ENCODE data around the gene C22orf15. TPM values are rescaled to one million over a fixed set of nuclear protein-coding genes. Genes with fewer than 3 reads are reported as not detected.
A peak's percentile ranks its signal among the peaks of the same experiment; 100 is the strongest.
"Not testable (repeated sequence)": the region's sequence is repeated elsewhere in the genome, so short reads cannot be mapped to it uniquely, and the experiment has no call there.

C22orf15 gene
- total and polyA plus RNA-seq, 4 donors, result 3.0 to 18.7 (median 10.4) TPM

GRCh38 chr22:23720855-23721254 lies 41.9 kb upstream of the C22orf15 start:
- Histone ChIP-seq H3K9ac (ENCODE audit: insufficient read depth in 1 of 2, low read length in 2 of 2) (no peak overlapping the region), H3K36me3 (ENCODE audit: control insufficient read depth in 4 of 4, insufficient read depth in 4 of 4, low read length in 4 of 4) (no peaks in the 10 kb centered on the region), H3K27me3 (ENCODE audit: control insufficient read depth in 3 of 3, insufficient read depth in 3 of 3, low read length in 2 of 3) (no peaks in the 10 kb centered on the region), H3K4me3 (no peak overlapping the region), H3K4me1 (ENCODE audit: control insufficient read depth in 5 of 5, insufficient read depth in 5 of 5, low read length in 5 of 5) (peaks cover 0 to 12% (median 0%) of the 10 kb centered on the region in 5 donors), H3K9me3 (ENCODE audit: control insufficient read depth in 4 of 4, insufficient read depth in 3 of 4, low read length in 3 of 4) (no peaks in the 10 kb centered on the region), H3K27ac (ENCODE audit: low read depth in 1 of 2, low read length in 1 of 2) (no peak overlapping the region)
- WGBS, 2 donors, result 69 to 75% methylated on average over 6 of the region's 6 CpGs
- DNase-seq, result no peak
- no peak for TF ChIP-seq CTCF (IDR thresholded peaks at IDR 0.05; ENCODE audit: control extremely low read depth, extremely low read depth)
- ATAC-seq (ENCODE audit: insufficient read depth, low FRiP score), result no peak

GRCh38 chr22:23722160-23722559 lies 40.6 kb upstream of the C22orf15 start:
- ATAC-seq (ENCODE audit: insufficient read depth, low FRiP score) (no peak), DNase-seq (no peak)
- Histone ChIP-seq H3K36me3 (ENCODE audit: control insufficient read depth in 4 of 4, insufficient read depth in 4 of 4, low read length in 4 of 4) (no peaks in the 10 kb centered on the region), H3K4me3 (no peak overlapping the region), H3K27me3 (ENCODE audit: control insufficient read depth in 3 of 3, insufficient read depth in 3 of 3, low read length in 2 of 3) (no peaks in the 10 kb centered on the region), H3K9me3 (ENCODE audit: control insufficient read depth in 4 of 4, insufficient read depth in 3 of 4, low read length in 3 of 4) (no peaks in the 10 kb centered on the region), H3K27ac (ENCODE audit: low read depth in 1 of 2, low read length in 1 of 2) (no peak overlapping the region), H3K4me1 (ENCODE audit: control insufficient read depth in 5 of 5, insufficient read depth in 5 of 5, low read length in 5 of 5) (peaks cover 0 to 3% (median 0%) of the 10 kb centered on the region in 5 donors), H3K9ac (ENCODE audit: insufficient read depth in 1 of 2, low read length in 2 of 2) (no peak overlapping the region)
- WGBS, 2 donors, result 80 to 81% methylated on average over 4 of the region's 4 CpGs
- TF ChIP-seq CTCF (IDR thresholded peaks at IDR 0.05; ENCODE audit: control extremely low read depth, extremely low read depth), result no peak

GRCh38 chr22:23722724-23723123 lies 40.1 kb upstream of the C22orf15 start:
- Histone ChIP-seq H3K4me1 (ENCODE audit: control insufficient read depth in 5 of 5, insufficient read depth in 5 of 5, low read length in 5 of 5) (no peaks in the 10 kb centered on the region), H3K4me3 (no peak overlapping the region), H3K27ac (ENCODE audit: low read depth in 1 of 2, low read length in 1 of 2) (peak overlapping the region in 1 of 2 donors; percentile 59), H3K9ac (ENCODE audit: insufficient read depth in 1 of 2, low read length in 2 of 2) (no peak overlapping the region), H3K27me3 (ENCODE audit: control insufficient read depth in 3 of 3, insufficient read depth in 3 of 3, low read length in 2 of 3) (no peaks in the 10 kb centered on the region), H3K36me3 (ENCODE audit: control insufficient read depth in 4 of 4, insufficient read depth in 4 of 4, low read length in 4 of 4) (no peaks in the 10 kb centered on the region), H3K9me3 (ENCODE audit: control insufficient read depth in 4 of 4, insufficient read depth in 3 of 4, low read length in 3 of 4) (no peaks in the 10 kb centered on the region)
- TF ChIP-seq CTCF (IDR thresholded peaks at IDR 0.05; ENCODE audit: control extremely low read depth, extremely low read depth), result no peak
- WGBS, 2 donors, result 73 to 77% methylated on average over 2 of the region's 2 CpGs
- ATAC-seq (ENCODE audit: insufficient read depth, low FRiP score), result no peak
- DNase-seq, result no peak

GRCh38 chr22:23728108-23728507 lies 34.7 kb upstream of the C22orf15 start:
- not testable (repeated sequence) for H3K9me3 ChIP-seq (ENCODE audit: control insufficient read depth in 4 of 4, insufficient read depth in 3 of 4, low read length in 3 of 4); H3K4me3 ChIP-seq; ATAC-seq (ENCODE audit: insufficient read depth, low FRiP score); H3K27ac ChIP-seq (ENCODE audit: low read depth in 1 of 2, low read length in 1 of 2); DNase-seq; H3K4me1 ChIP-seq (ENCODE audit: control insufficient read depth in 5 of 5, insufficient read depth in 5 of 5, low read length in 5 of 5); H3K9ac ChIP-seq (ENCODE audit: insufficient read depth in 1 of 2, low read length in 2 of 2); H3K36me3 ChIP-seq (ENCODE audit: control insufficient read depth in 4 of 4, insufficient read depth in 4 of 4, low read length in 4 of 4); H3K27me3 ChIP-seq (ENCODE audit: control insufficient read depth in 3 of 3, insufficient read depth in 3 of 3, low read length in 2 of 3)
- WGBS, 2 donors, result 75 to 76% methylated on average over 4 of the region's 4 CpGs

All from lung (tissue), 12 donors.